ENCODE data around the gene PPP2R5C. TPM values are rescaled to one million over a fixed set of nuclear protein-coding genes. Genes with fewer than 3 reads are reported as not detected.

Gene PPP2R5C
- total and polyA plus RNA-seq, 2 of the 8 experiments (the other 6 are each of a cell fraction or from before 2014, with no cell fraction given) = 49.6 to 95.9 TPM

GRCh38 chr14:101958418-101959180, 197.1 kb downstream of the PPP2R5C start:
- Histone ChIP-seq H3K4me3 (ENCODE audit: extremely low read depth in 1 of 4, insufficient read depth in 2 of 4, low read depth in 3 of 4, low read length in 4 of 4) (no peak overlapping the region), H3K4me1 (replicated peaks in 1 of 4; ENCODE audit: control insufficient read depth in 3 of 4, insufficient read depth in 4 of 4, low read length in 3 of 4) (peaks cover 0 to 3% (median 0%) of the 10 kb centered on the region in 4 experiments; a peak in 1 of 7 replicates), H4K91ac (replicated peaks; ENCODE audit: insufficient read length, low read length) (no peak overlapping the region), H3K23ac (ENCODE audit: insufficient read length) (no peak overlapping the region), H3K27me3 (replicated peaks in 1 of 4; ENCODE audit: control insufficient read depth in 3 of 4, extremely low read depth in 1 of 4, insufficient read depth in 3 of 4, low read length in 3 of 4) (peaks cover 4 to 20% (median 11%) of the 10 kb centered on the region in 4 experiments), H3K56ac (replicated peaks; ENCODE audit: insufficient read length, low read depth, low read length) (no peak overlapping the region), H3K23me2 (ENCODE audit: low read depth, low read length) (no peaks in the 10 kb centered on the region), H3K18ac (ENCODE audit: extremely low read depth, low read length) (no peak overlapping the region), H3K14ac (ENCODE audit: insufficient read length) (no peak overlapping the region), H3K9me3 (ENCODE audit: insufficient read depth in 2 of 2, low read depth in 1 of 2, low read length in 1 of 2) (no peaks in the 10 kb centered on the region), H2BK5ac (ENCODE audit: low read depth, low read length) (no peak overlapping the region), H2BK120ac (replicated peaks; ENCODE audit: low read depth, low read length) (no peak overlapping the region), H3K4ac (replicated peaks; ENCODE audit: insufficient read length, low read depth, low read length) (no peak overlapping the region), H4K20me1 (replicated peaks in 1 of 2; ENCODE audit: control insufficient read depth in 1 of 2, insufficient read depth in 2 of 2, low read length in 2 of 2) (no peaks in the 10 kb centered on the region), H2BK12ac (ENCODE audit: low read depth, low read length) (no peak overlapping the region), H2BK15ac (ENCODE audit: low read length) (no peak overlapping the region), H3K36me3 (ENCODE audit: control insufficient read depth in 2 of 4, insufficient read depth in 4 of 4, low read length in 3 of 4) (no peaks in the 10 kb centered on the region), H3K9ac (replicated peaks in 1 of 4; ENCODE audit: extremely low read depth in 1 of 4, low read depth in 3 of 4, low read length in 3 of 4) (no peak overlapping the region), H2AFZ (ENCODE audit: low read length) (no peak overlapping the region), H3K27ac (ENCODE audit: low read depth, low read length) (no peak overlapping the region), H4K5ac (ENCODE audit: insufficient read length, low read depth, low read length) (no peak overlapping the region), H3K79me1 (ENCODE audit: low read depth, low read length) (no peaks in the 10 kb centered on the region), H3K4me2 (ENCODE audit: insufficient read depth in 1 of 2, low read depth in 2 of 2, low read length in 2 of 2) (no peak overlapping the region), H4K8ac (ENCODE audit: extremely low read depth, insufficient read depth, low read length) (no peak overlapping the region), H2AK5ac (ENCODE audit: low read depth, low read length) (no peak overlapping the region), H3K79me2 (ENCODE audit: control insufficient read depth in 1 of 2, insufficient read depth in 2 of 2, low read length in 2 of 2) (no peaks in the 10 kb centered on the region), H2BK20ac (ENCODE audit: low read length) (no peak overlapping the region)
- ChIA-PET POLR2A (ENCODE audit: partially characterized antibody) (interaction anchor here (0.6 to 1.4 kb wide), 2 partner anchors 10 to 1045 kb away, joined by 3 to 5 read pairs; no protein-coding TSS in a partner anchor), CTCF (ENCODE audit: partially characterized antibody) (interaction anchor here (0.6 to 2.3 kb wide), 5 partner anchors 14 to 251 kb away, joined by 3 to 8 read pairs (median 3); no protein-coding TSS in a partner anchor)
- WGBS, 2 experiments (ENCODE audit: extremely low coverage in 1 of 2, insufficient coverage in 1 of 2, insufficient read length in 1 of 2, insufficient replicate concordance in 2 of 2, low coverage in 1 of 2, low lambda C conversion rate in 2 of 2, missing lambda C conversion rate in 1 of 2) = 87% methylated on average over 11 of the region's 11 CpGs; no CpG with 5 or more reads in 1 of the 2 experiments
- DNase-seq (ENCODE audit: low read depth in 1 of 2, low spot score in 2 of 2) = no peak
- no peak for FAIRE-seq
- TF ChIP-seq ATF3 (IDR thresholded peaks at IDR 0.05; ENCODE audit: insufficient read depth, low read depth, low read length) (no peak), SAP30 (IDR thresholded peaks at IDR 0.05; ENCODE audit: insufficient read depth, insufficient replicate concordance, low read length) (no peak), EGR1 (IDR thresholded peaks at IDR 0.05; ENCODE audit: borderline replicate concordance, low read depth, low read length) (no peak), EZH2 (IDR thresholded peaks at IDR 0.05; ENCODE audit: low read depth, low read length, severe bottlenecking) (no peak), SRF (IDR thresholded peaks at IDR 0.05; ENCODE audit: low read depth, low read length) (no peak), SIRT6 (IDR thresholded peaks at IDR 0.05; ENCODE audit: low read length) (no peak), SUZ12 (IDR thresholded peaks at IDR 0.05; ENCODE audit: low read length) (no peak), TEAD4 (IDR thresholded peaks at IDR 0.05; ENCODE audit: low read depth, low read length) (no peak), KDM1A (IDR thresholded peaks at IDR 0.05; ENCODE audit: borderline replicate concordance, low read length) (no peak), CREB1 (IDR thresholded peaks at IDR 0.05) (no peak), CHD1 (IDR thresholded peaks at IDR 0.05; ENCODE audit: low read depth, low read length) (no peak)
